HCT116 (cell line): ENCODE results near the gene PLA2G4B. TPM values are rescaled to one million over a fixed set of nuclear protein-coding genes. Genes with fewer than 3 reads are reported as not detected.

Experiments
- ATAC-seq: fragments of 200-7000 bp; cut with Tn5 transposase; 2 replicates; pipeline ENCODE4 v1.9.1; 2020; ENCODE audit warnings: mild to moderate bottlenecking, moderate library complexity
- BruUV-seq: library from RNA; stranded (reverse); fragments of 400-500 nt; replicated peaks from 2 replicates; lab custom pipeline; 2021; lab: Mats Ljungman, UMichigan
- CTCF ChIA-PET: fragments of 300-600 bp; sonication (Branson Sonifier 250); formaldehyde crosslinking; loops from one replicate; lab custom pipeline; 2021; ENCODE audit warnings: antibody characterized with exemption; lab: Charles Lee
- POLR2A ChIA-PET: fragments of 300-600, 350-600 bp; sonication (Branson Sonifier 250); formaldehyde crosslinking; loops from one replicate; lab custom pipeline; 2021; ENCODE audit warnings: antibody characterized with exemption; lab: Charles Lee
- RAD21 ChIA-PET, 2 experiments: fragments of 300-600 bp; sonication (Branson Sonifier 250); formaldehyde crosslinking; loops; one replicate each; lab custom pipeline; 2023; ENCODE audit warnings: low total read pairs in 2 of 2; ENCODE audit not compliant: uncharacterized antibody in 2 of 2, unreplicated experiment in 2 of 2, low non-redundant PET in 1 of 2; lab: Charles Lee
- DNase-seq: peaks from one replicate; pipeline ENCODE4 v3.0.0-alpha.2; 2010; ENCODE audit warnings: low read depth, low spot score
- H2AFZ ChIP-seq: fragments of 200-600 bp; shearing (Covaris generic), sonication (generic); 2 replicates; pipeline ENCODE4 v1.6.1; 2017; ENCODE audit warnings: low read depth, mixed run types, mixed read lengths, antibody characterized with exemption, low read length; ENCODE audit not compliant: poor library complexity, severe bottlenecking
- H3K27ac ChIP-seq: 2 replicates; pipeline ENCODE4 v1.5.1; 2012; ENCODE audit warnings: low read depth, low read length
- H3K27me3 ChIP-seq: fragments of 200-600 bp; sonication (generic); 2 replicates; pipeline ENCODE4 v1.6.1; 2016; ENCODE audit warnings: mixed run types, low read length, mixed read lengths; ENCODE audit not compliant: insufficient read depth
- H3K36me3 ChIP-seq, 2 experiments: fragments of 200-500 bp in 1 of 2; fragments of 200-600 bp in 1 of 2; sonication (Bioruptor generic) in 1 of 2; sonication (generic) in 1 of 2; 2 replicates each; pipeline versions ENCODE4 v1.5.1 to v1.6.1; 2014 to 2016; ENCODE audit warnings: low read length in 2 of 2, inconsistent platforms in 1 of 2, mixed read lengths in 1 of 2, mixed run types in 1 of 2; ENCODE audit not compliant: insufficient read depth in 2 of 2, control insufficient read depth in 1 of 2
- H3K4me1 ChIP-seq, 2 experiments: fragments of 200-600 bp in 1 of 2; sonication (generic) in 1 of 2; 2 replicates each; pipeline versions ENCODE4 v1.5.1 to v1.6.1; 2012 to 2017; ENCODE audit warnings: low read length in 2 of 2, inconsistent platforms in 1 of 2, mild to moderate bottlenecking in 1 of 2, mixed read lengths in 1 of 2, mixed run types in 1 of 2, moderate library complexity in 1 of 2; ENCODE audit not compliant: insufficient read depth in 2 of 2, control insufficient read depth in 1 of 2
- H3K4me2 ChIP-seq: fragments of 200-600 bp; sonication (generic); 2 replicates; pipeline ENCODE4 v1.6.1; 2017; ENCODE audit warnings: mixed run types, low read length, mixed read lengths
- H3K4me3 ChIP-seq, 2 experiments: fragments of 200-600 bp in 1 of 2; sonication (generic) in 1 of 2; replicated peaks in 1 of 2; 2 replicates each; pipeline ENCODE4 v1.5.1; 2011 to 2016; ENCODE audit warnings: low read length in 2 of 2, control low read depth in 1 of 2, low read depth in 1 of 2, mild to moderate bottlenecking in 1 of 2, mixed read lengths in 1 of 2, mixed run types in 1 of 2
- H3K79me2 ChIP-seq: fragments of 200-600 bp; sonication (generic); 2 replicates; pipeline ENCODE4 v1.6.1; 2017; ENCODE audit warnings: mild to moderate bottlenecking, mixed run types, low read length, moderate library complexity, mixed read lengths; ENCODE audit not compliant: insufficient read depth
- H3K9ac ChIP-seq: fragments of 200-600 bp; sonication (generic); 2 replicates; pipeline ENCODE4 v1.6.1; 2016; ENCODE audit warnings: low read length, mixed read lengths
- H3K9me2 ChIP-seq: fragments of 200-600 bp; sonication (generic), shearing (Covaris generic); 2 replicates; pipeline ENCODE4 v1.6.1; 2017; ENCODE audit warnings: mixed run types, mild to moderate bottlenecking, moderate library complexity; ENCODE audit not compliant: insufficient read depth
- H3K9me3 ChIP-seq, 2 experiments: fragments of 200-500 bp in 1 of 2; fragments of 200-600 bp in 1 of 2; sonication (Bioruptor generic) in 1 of 2; sonication (generic) in 1 of 2; 2 replicates each; pipeline ENCODE4 v1.6.1; 2014 to 2017; ENCODE audit warnings: low read length in 2 of 2, mixed read lengths in 2 of 2, inconsistent platforms in 1 of 2, low read depth in 1 of 2, mild to moderate bottlenecking in 1 of 2, mixed run types in 1 of 2, moderate library complexity in 1 of 2; ENCODE audit not compliant: control insufficient read depth in 1 of 2, insufficient read depth in 1 of 2
- H4K20me1 ChIP-seq: fragments of 200-600 bp; sonication (generic), shearing (Covaris generic); 2 replicates; pipeline ENCODE4 v1.6.1; 2017; ENCODE audit warnings: mixed run types, mild to moderate bottlenecking, moderate library complexity; ENCODE audit not compliant: insufficient read depth
- CBX3 ChIP-seq: IDR thresholded peaks from 2 replicates; pipeline ENCODE4 v1.6.1; 2012; ENCODE audit warnings: low read depth
- POLR2AphosphoS5 ChIP-seq: IDR thresholded peaks from 2 replicates; pipeline ENCODE4 v1.6.1; 2011; ENCODE audit warnings: mild to moderate bottlenecking, low read depth, low read length, moderate library complexity
- YY1 ChIP-seq: IDR thresholded peaks from 2 replicates; pipeline ENCODE4 v1.6.1; 2011; ENCODE audit warnings: low read length, low read depth, moderate library complexity, mild to moderate bottlenecking; ENCODE audit not compliant: insufficient replicate concordance; ENCODE audit errors: extremely low read depth
- intact Hi-C: fragments of 100-400 bp; cut with micrococcal nuclease; formaldehyde crosslinking; loops from 2 replicates; pipeline ENCODE4 v1.10.0; 2022
- total RNA-seq: library from RNA; stranded (reverse); gene quantifications from one replicate; pipeline ENCODE4 v1.2.1, GENCODE V29; 2021; ENCODE audit not compliant: unreplicated experiment
- TF ChIP-seq, protein P1 (sequence below): IDR thresholded peaks from 2 replicates; pipeline ENCODE4 v1.6.1; 2011; ENCODE audit warnings: mild to moderate bottlenecking, low read length, moderate library complexity; ENCODE audit not compliant: insufficient replicate concordance; ENCODE audit errors: extremely low read depth

Gene PLA2G4B
- total RNA-seq, 1 experiment from 2014 or later = 4.7 TPM

DNA sequence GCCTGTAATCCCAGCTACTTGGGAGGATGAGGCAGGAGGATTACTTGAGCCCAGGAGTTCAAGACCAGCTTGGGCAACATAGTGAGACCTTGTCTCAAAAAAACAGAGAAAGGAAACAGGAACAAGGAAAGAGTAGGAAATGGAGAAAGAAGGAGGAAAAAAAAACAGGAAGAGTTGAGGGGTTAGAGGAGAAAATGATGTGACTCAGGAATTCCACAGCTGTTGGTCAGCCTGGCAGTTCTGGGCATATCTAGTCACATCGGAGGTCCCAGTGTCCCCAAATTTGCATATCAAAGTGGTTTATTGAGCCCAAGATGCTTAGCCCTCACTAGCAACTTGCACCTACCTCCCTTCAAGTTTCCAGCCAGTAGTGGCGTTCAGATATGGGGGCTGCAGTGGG, 29.5 kb upstream of the PLA2G4B start:
- no peak for TF ChIP-seq POLR2AphosphoS5
- TF ChIP-seq CBX3 = no peak
- TF ChIP-seq, protein P1, sequence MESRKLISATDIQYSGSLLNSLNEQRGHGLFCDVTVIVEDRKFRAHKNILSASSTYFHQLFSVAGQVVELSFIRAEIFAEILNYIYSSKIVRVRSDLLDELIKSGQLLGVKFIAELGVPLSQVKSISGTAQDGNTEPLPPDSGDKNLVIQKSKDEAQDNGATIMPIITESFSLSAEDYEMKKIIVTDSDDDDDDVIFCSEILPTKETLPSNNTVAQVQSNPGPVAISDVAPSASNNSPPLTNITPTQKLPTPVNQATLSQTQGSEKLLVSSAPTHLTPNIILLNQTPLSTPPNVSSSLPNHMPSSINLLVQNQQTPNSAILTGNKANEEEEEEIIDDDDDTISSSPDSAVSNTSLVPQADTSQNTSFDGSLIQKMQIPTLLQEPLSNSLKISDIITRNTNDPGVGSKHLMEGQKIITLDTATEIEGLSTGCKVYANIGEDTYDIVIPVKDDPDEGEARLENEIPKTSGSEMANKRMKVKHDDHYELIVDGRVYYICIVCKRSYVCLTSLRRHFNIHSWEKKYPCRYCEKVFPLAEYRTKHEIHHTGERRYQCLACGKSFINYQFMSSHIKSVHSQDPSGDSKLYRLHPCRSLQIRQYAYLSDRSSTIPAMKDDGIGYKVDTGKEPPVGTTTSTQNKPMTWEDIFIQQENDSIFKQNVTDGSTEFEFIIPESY = no peak
- no peak for TF ChIP-seq YY1
- H3K4me1 ChIP-seq = peaks cover 12 to 21% of the 10 kb centered on the region in 2 experiments; a peak in 3 of 4 replicates
- H3K4me2 ChIP-seq = no peak overlapping the region
- H3K36me3 ChIP-seq = no peaks in the 10 kb centered on the region; a peak in 1 of 4 replicates
- no peak overlapping the region for H3K27ac ChIP-seq
- intact Hi-C loops = no loop called here
- H3K4me3 ChIP-seq = no peak overlapping the region
- no peaks in the 10 kb centered on the region for H3K27me3 ChIP-seq
- H3K79me2 ChIP-seq = no peaks in the 10 kb centered on the region
- BruUV-seq = no TSS peak
- H4K20me1 ChIP-seq = no peaks in the 10 kb centered on the region
- DNase-seq = no peak
- no peak overlapping the region for H2AFZ ChIP-seq
- no peak for ATAC-seq
- ChIA-PET POLR2A (no interaction called here), CTCF (interaction anchor here (5.7 kb wide), 1 partner anchor 36 kb away, joined by 125 read pairs; the partner anchor contains the start of gene MAPKBP1), RAD21 (interaction anchor here in 1 of 2 experiments (1.0 kb wide), 1 partner anchor 36 kb away, joined by 3 read pairs; no protein-coding TSS in a partner anchor)
- H3K9me2 ChIP-seq = no peaks in the 10 kb centered on the region
- no peak overlapping the region for H3K9ac ChIP-seq
- no peaks in the 10 kb centered on the region for H3K9me3 ChIP-seq
